HG02763 (cell line): ENCODE data around the gene BPTF.
"Not testable (repeated sequence)": the region's sequence is repeated elsewhere in the genome, so short reads cannot be mapped to it uniquely, and the experiment has no call there.

Experiments
- ATAC-seq: cut with Tn5 transposase; IDR thresholded peaks from one replicate; pipeline ENCODE4 v1.9.1; 2021; ENCODE audit warnings: mild to moderate bottlenecking, moderate library complexity; ENCODE audit not compliant: unreplicated experiment

BPTF gene

GRCh38 chr17:67998466-67998865 lies 173.2 kb downstream of the BPTF start:
- ATAC-seq = no peak

GRCh38 chr17:67999291-67999911 lies 174.1 kb downstream of the BPTF start:
- ATAC-seq = no peak

GRCh38 chr17:68004201-68004600 lies 178.9 kb downstream of the BPTF start:
- ATAC-seq = no peak

- ATAC-seq = no peak
Measured at GRCh38 chr17:68006797-68007196, 181.5 kb downstream of the BPTF start.

- ATAC-seq = no peak
Measured at GRCh38 chr17:68011199-68011665, 185.9 kb downstream of the BPTF start.

GRCh38 chr17:68013385-68013784 lies 188.1 kb downstream of the BPTF start:
- no peak for ATAC-seq

- ATAC-seq = no peak
Measured at GRCh38 chr17:68015081-68015723, 189.9 kb downstream of the BPTF start.

- no peak for ATAC-seq
Measured at GRCh38 chr17:68016838-68017237, 191.5 kb downstream of the BPTF start.

GRCh38 chr17:68018493-68018892 lies 193.2 kb downstream of the BPTF start:
- not testable (repeated sequence) for ATAC-seq

GRCh38 chr17:68019336-68019674 lies 194.0 kb downstream of the BPTF start:
- no peak for ATAC-seq

- peak; percentile 90 for ATAC-seq
Measured at GRCh38 chr17:68019675-68020408, 194.5 kb downstream of the BPTF start.

GRCh38 chr17:68020409-68020756 lies 195.1 kb downstream of the BPTF start:
- ATAC-seq = no peak

GRCh38 chr17:68020791-68021190 lies 195.5 kb downstream of the BPTF start:
- not testable (repeated sequence) for ATAC-seq

- no peak for ATAC-seq
Measured at GRCh38 chr17:68021963-68022362, 196.7 kb downstream of the BPTF start.

- ATAC-seq = not testable (repeated sequence)
Measured at GRCh38 chr17:68022547-68022946, 197.2 kb downstream of the BPTF start.

GRCh38 chr17:68029512-68030215 lies 204.4 kb downstream of the BPTF start:
- ATAC-seq = no peak
